ENCODE results near the gene HEATR3.

HEATR3 gene

DNA sequence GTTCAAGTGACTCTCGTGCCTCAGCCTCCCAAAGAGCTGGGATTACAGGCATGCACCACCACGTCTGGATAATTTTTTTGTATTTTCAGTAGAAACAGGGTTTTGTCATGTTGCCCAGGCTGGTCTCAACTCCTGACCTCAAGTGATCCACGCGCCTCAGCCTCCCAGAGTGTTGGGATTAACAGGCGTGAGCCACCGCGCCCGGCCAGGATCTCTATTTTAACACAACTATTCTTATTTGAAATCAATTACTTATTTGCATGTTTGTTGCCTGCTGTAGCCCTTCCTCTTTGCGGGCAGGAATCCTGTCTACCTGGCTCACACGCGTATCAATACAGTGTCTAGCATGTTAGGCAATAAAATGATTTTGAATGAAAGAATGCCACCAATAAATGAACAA, 41.6 kb upstream of the HEATR3 start:
- no peak overlapping the region for H3K4ac ChIP-seq (ENCODE audit: low read depth in 1 of 2, low read length in 2 of 2)
- no peak for DNase-seq
- no peak overlapping the region for H3K23ac ChIP-seq (ENCODE audit: low read length in 2 of 2)
- peaks cover 0 to 7% of the 10 kb centered on the region in 2 experiments for H3K36me3 ChIP-seq (ENCODE audit: control insufficient read depth in 1 of 2, insufficient read depth in 2 of 2, low read depth in 1 of 2, low read length in 2 of 2)
- no peak overlapping the region for H3K14ac ChIP-seq (ENCODE audit: low read length in 2 of 2)
- H3K4me1 ChIP-seq (ENCODE audit: control insufficient read depth, insufficient read depth, low read depth, low read length) = peaks cover 8% of the 10 kb centered on the region
- no peak overlapping the region for H2BK15ac ChIP-seq (ENCODE audit: low read depth, poor library complexity, severe bottlenecking)
- no peak overlapping the region for H2AK5ac ChIP-seq (ENCODE audit: low read length, severe bottlenecking)
- no peak overlapping the region for H4K91ac ChIP-seq (ENCODE audit: low read length)
- 96% methylated on average over 11 of the region's 11 CpGs for WGBS
- H3K18ac ChIP-seq (ENCODE audit: low read depth in 1 of 2, low read length in 2 of 2) = no peak overlapping the region
- H3K4me2 ChIP-seq (ENCODE audit: low read length, poor library complexity, severe bottlenecking) = no peak overlapping the region
- H2BK120ac ChIP-seq (ENCODE audit: low read depth, low read length) = no peak overlapping the region
- no peak overlapping the region for H2AFZ ChIP-seq (ENCODE audit: low read depth, low read length)
- H3K4me3 ChIP-seq (ENCODE audit: insufficient read depth in 1 of 2, low read depth in 1 of 2, low read length in 2 of 2) = peak overlapping the region in 1 of 2 experiments; percentile 63
- peak overlapping the region; percentile 77 for H3K9ac ChIP-seq (ENCODE audit: low read length)
- peaks cover 9 to 17% of the 10 kb centered on the region in 2 experiments for H3K27me3 ChIP-seq (ENCODE audit: control insufficient read depth in 1 of 2, insufficient read depth in 1 of 2, low read length in 2 of 2)
- H4K8ac ChIP-seq (ENCODE audit: low read length) = no peak overlapping the region
- H3K27ac ChIP-seq (ENCODE audit: low read length, poor library complexity, severe bottlenecking) = no peak overlapping the region
- peaks cover 2% of the 10 kb centered on the region for H3K79me1 ChIP-seq (replicated peaks; ENCODE audit: low read length, poor library complexity, severe bottlenecking)
- no peak overlapping the region for H2BK12ac ChIP-seq (ENCODE audit: low read length in 2 of 2)
- no peaks in the 10 kb centered on the region for H3K9me3 ChIP-seq (ENCODE audit: control insufficient read depth, low read length)
- no peak overlapping the region for H2BK5ac ChIP-seq (ENCODE audit: low read depth, low read length, poor library complexity, severe bottlenecking)

DNA sequence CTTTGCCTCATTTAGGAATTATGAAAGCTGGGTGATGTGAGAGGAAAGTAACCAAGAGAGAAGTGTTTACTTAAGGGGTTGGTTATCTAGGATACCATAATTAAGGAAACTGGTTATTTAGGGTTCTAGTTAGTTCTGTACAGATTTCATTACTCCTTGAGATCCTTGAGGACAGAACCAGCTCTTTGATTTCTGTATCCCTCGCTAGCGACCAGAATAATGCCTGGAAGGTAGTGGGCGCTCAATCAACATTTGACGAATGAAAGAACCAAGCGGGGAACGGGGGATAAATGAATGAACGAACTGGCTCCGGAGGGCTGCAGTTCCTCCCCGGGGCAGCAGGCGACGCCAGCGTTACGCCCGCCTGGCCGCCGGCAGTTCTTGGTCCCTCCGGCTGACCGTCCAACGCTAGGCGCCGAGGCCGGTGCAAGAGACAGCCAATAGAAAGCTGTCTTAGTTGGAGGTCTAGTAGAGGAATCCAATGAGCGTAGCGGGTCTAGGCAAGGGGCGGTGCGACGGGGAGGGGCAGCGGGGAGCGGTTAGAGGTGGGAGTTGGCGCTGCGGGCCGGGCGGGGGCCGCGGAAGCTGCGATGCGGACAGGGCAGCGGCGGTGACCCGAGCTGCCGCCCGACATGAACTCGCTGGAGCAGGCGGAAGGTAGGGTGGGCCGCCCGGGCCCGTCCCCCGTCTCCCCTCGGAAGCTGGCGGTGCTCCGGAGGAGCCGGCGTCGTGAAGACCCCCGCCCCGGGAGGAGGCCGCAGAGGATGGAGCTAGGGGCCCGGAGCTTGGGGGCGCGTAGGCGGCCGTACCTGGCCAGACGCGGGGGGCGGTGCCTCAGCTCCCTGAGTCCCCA, 40.9 kb upstream of the HEATR3 start, which contains the start of gene CNEP1R1:
TSS of gene CNEP1R1 (plus strand) at position 542 of the 853 bp plus-strand sequence. CDS start at position 633, 91 bp downstream.
- Histone ChIP-seq H2BK15ac (ENCODE audit: low read depth, poor library complexity, severe bottlenecking) (peak within 1 kb of the TSS; percentile 94), H3K23ac (ENCODE audit: low read length in 2 of 2) (no peak within 1 kb of the TSS), H4K91ac (ENCODE audit: low read length) (peak within 1 kb of the TSS; percentile 57), H4K8ac (ENCODE audit: low read length) (peak within 1 kb of the TSS; percentile 72), H2BK5ac (ENCODE audit: low read depth, low read length, poor library complexity, severe bottlenecking) (peak within 1 kb of the TSS; percentile 73), H3K9me3 (ENCODE audit: control insufficient read depth, low read length) (no peaks in the 10 kb centered on the region), H3K27me3 (ENCODE audit: control insufficient read depth in 1 of 2, insufficient read depth in 1 of 2, low read length in 2 of 2) (peaks cover 9 to 17% of the 10 kb centered on the region in 2 experiments), H2BK12ac (ENCODE audit: low read length in 2 of 2) (no peak within 1 kb of the TSS), H2BK120ac (ENCODE audit: low read depth, low read length) (no peak within 1 kb of the TSS), H2AK5ac (ENCODE audit: low read length, severe bottlenecking) (no peak within 1 kb of the TSS), H3K18ac (ENCODE audit: low read depth in 1 of 2, low read length in 2 of 2) (peak within 1 kb of the TSS; percentile 77 to 94), H3K36me3 (ENCODE audit: control insufficient read depth in 1 of 2, insufficient read depth in 2 of 2, low read depth in 1 of 2, low read length in 2 of 2) (peaks cover 0 to 14% of the 10 kb centered on the region in 2 experiments), H3K79me1 (replicated peaks; ENCODE audit: low read length, poor library complexity, severe bottlenecking) (peaks cover 2% of the 10 kb centered on the region), H2AFZ (ENCODE audit: low read depth, low read length) (peak within 1 kb of the TSS; percentile 87), H3K14ac (ENCODE audit: low read length in 2 of 2) (no peak within 1 kb of the TSS), H3K4me2 (ENCODE audit: low read length, poor library complexity, severe bottlenecking) (peak within 1 kb of the TSS; percentile 95), H3K4ac (ENCODE audit: low read depth in 1 of 2, low read length in 2 of 2) (peak within 1 kb of the TSS in 1 of 2 experiments; percentile 74), H3K27ac (ENCODE audit: low read length, poor library complexity, severe bottlenecking) (peak within 1 kb of the TSS; percentile 49), H3K4me3 (ENCODE audit: insufficient read depth in 1 of 2, low read depth in 1 of 2, low read length in 2 of 2) (peak within 1 kb of the TSS; percentile 93 to 99), H3K9ac (ENCODE audit: low read length) (peak within 1 kb of the TSS; percentile 96), H3K4me1 (ENCODE audit: control insufficient read depth, insufficient read depth, low read depth, low read length) (peaks cover 8% of the 10 kb centered on the region)
- WGBS = 1% methylated on average over 59 of the region's 65 CpGs
- DNase-seq = peak; percentile 97

DNA sequence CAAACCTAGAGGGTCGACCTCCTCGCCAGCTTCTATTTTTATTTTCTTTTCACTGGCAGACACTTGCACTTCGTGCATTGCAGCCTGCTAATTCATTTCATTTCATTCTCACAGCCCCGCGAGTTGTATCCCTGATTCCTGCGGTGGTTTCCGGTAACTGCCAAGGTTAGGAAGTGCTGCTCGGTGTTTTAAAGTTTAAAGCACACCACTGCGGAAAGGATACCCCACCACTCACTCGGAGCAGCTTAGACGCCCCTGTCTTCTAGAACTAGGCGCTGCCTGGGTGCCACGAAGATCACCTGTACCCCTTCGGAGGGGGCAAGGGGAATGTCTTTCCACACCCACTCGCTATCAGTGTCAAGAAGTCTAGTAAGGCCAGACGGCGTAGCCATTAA, 40.2 kb upstream of the HEATR3 start:
- Histone ChIP-seq H3K4ac (ENCODE audit: low read depth in 1 of 2, low read length in 2 of 2) (peak overlapping the region in 1 of 2 experiments; percentile 74), H2BK12ac (ENCODE audit: low read length in 2 of 2) (no peak overlapping the region), H2BK5ac (ENCODE audit: low read depth, low read length, poor library complexity, severe bottlenecking) (peak overlapping the region; percentile 14), H3K23ac (ENCODE audit: low read length in 2 of 2) (no peak overlapping the region), H3K27me3 (ENCODE audit: control insufficient read depth in 1 of 2, insufficient read depth in 1 of 2, low read length in 2 of 2) (peaks cover 6 to 15% of the 10 kb centered on the region in 2 experiments), H3K36me3 (ENCODE audit: control insufficient read depth in 1 of 2, insufficient read depth in 2 of 2, low read depth in 1 of 2, low read length in 2 of 2) (peaks cover 3 to 20% of the 10 kb centered on the region in 2 experiments), H3K4me2 (ENCODE audit: low read length, poor library complexity, severe bottlenecking) (peak overlapping the region; percentile 95), H3K79me1 (replicated peaks; ENCODE audit: low read length, poor library complexity, severe bottlenecking) (peaks cover 5% of the 10 kb centered on the region), H3K9ac (ENCODE audit: low read length) (peak overlapping the region; percentile 96), H2AFZ (ENCODE audit: low read depth, low read length) (peak overlapping the region; percentile 87), H2BK15ac (ENCODE audit: low read depth, poor library complexity, severe bottlenecking) (peak overlapping the region; percentile 94), H3K4me1 (ENCODE audit: control insufficient read depth, insufficient read depth, low read depth, low read length) (peaks cover 8% of the 10 kb centered on the region), H3K27ac (ENCODE audit: low read length, poor library complexity, severe bottlenecking) (peak overlapping the region; percentile 49), H2BK120ac (ENCODE audit: low read depth, low read length) (no peak overlapping the region), H2AK5ac (ENCODE audit: low read length, severe bottlenecking) (no peak overlapping the region), H3K9me3 (ENCODE audit: control insufficient read depth, low read length) (no peaks in the 10 kb centered on the region), H4K91ac (ENCODE audit: low read length) (no peak overlapping the region), H3K4me3 (ENCODE audit: insufficient read depth in 1 of 2, low read depth in 1 of 2, low read length in 2 of 2) (peak overlapping the region; percentile 93 to 99), H4K8ac (ENCODE audit: low read length) (peak overlapping the region; percentile 72), H3K18ac (ENCODE audit: low read depth in 1 of 2, low read length in 2 of 2) (peak overlapping the region; percentile 77 to 94), H3K14ac (ENCODE audit: low read length in 2 of 2) (no peak overlapping the region)
- peak; percentile 35 for DNase-seq
- WGBS = 1% methylated on average over 16 of the region's 17 CpGs

DNA sequence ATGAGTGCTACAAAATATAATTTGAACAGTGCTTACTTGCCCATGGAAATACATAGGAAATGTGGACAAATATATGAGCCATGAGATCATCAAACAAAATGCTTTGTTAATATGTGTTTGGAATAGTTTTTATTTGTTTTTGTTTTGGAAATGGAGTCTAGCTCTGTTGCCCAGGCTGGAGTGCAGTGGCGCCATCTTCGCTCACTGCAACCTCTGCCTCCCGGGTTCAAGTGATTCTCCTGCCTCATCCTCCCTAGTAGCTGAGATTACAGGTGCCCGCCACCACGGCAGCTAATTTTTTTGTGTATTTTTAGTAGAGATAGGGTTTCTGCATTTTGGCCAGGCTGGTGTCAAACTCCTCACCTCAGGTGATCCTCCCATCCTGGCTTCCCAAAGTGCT, 37.9 kb upstream of the HEATR3 start:
- no peak overlapping the region for H3K4me3 ChIP-seq (ENCODE audit: insufficient read depth in 1 of 2, low read depth in 1 of 2, low read length in 2 of 2)
- peaks cover 14% of the 10 kb centered on the region for H3K79me1 ChIP-seq (replicated peaks; ENCODE audit: low read length, poor library complexity, severe bottlenecking)
- no peak overlapping the region for H3K27ac ChIP-seq (ENCODE audit: low read length, poor library complexity, severe bottlenecking)
- no peak overlapping the region for H4K91ac ChIP-seq (ENCODE audit: low read length)
- peak overlapping the region; percentile 0 for H3K9ac ChIP-seq (ENCODE audit: low read length)
- H4K8ac ChIP-seq (ENCODE audit: low read length) = no peak overlapping the region
- no peak overlapping the region for H3K23ac ChIP-seq (ENCODE audit: low read length in 2 of 2)
- no peak overlapping the region for H2BK12ac ChIP-seq (ENCODE audit: low read length in 2 of 2)
- H3K4ac ChIP-seq (ENCODE audit: low read depth in 1 of 2, low read length in 2 of 2) = no peak overlapping the region
- H3K9me3 ChIP-seq (ENCODE audit: control insufficient read depth, low read length) = no peaks in the 10 kb centered on the region
- H2AFZ ChIP-seq (ENCODE audit: low read depth, low read length) = no peak overlapping the region
- no peak overlapping the region for H2BK120ac ChIP-seq (ENCODE audit: low read depth, low read length)
- H3K14ac ChIP-seq (ENCODE audit: low read length in 2 of 2) = no peak overlapping the region
- H3K4me2 ChIP-seq (ENCODE audit: low read length, poor library complexity, severe bottlenecking) = no peak overlapping the region
- peaks cover 7 to 42% of the 10 kb centered on the region in 2 experiments for H3K36me3 ChIP-seq (ENCODE audit: control insufficient read depth in 1 of 2, insufficient read depth in 2 of 2, low read depth in 1 of 2, low read length in 2 of 2)
- H3K27me3 ChIP-seq (ENCODE audit: control insufficient read depth in 1 of 2, insufficient read depth in 1 of 2, low read length in 2 of 2) = peaks cover 0 to 1% of the 10 kb centered on the region in 2 experiments
- no peak for DNase-seq
- peaks cover 8% of the 10 kb centered on the region for H3K4me1 ChIP-seq (ENCODE audit: control insufficient read depth, insufficient read depth, low read depth, low read length)
- H3K18ac ChIP-seq (ENCODE audit: low read depth in 1 of 2, low read length in 2 of 2) = no peak overlapping the region
- 100% methylated on average over 3 of the region's 5 CpGs for WGBS
- no peak overlapping the region for H2AK5ac ChIP-seq (ENCODE audit: low read length, severe bottlenecking)
- H2BK5ac ChIP-seq (ENCODE audit: low read depth, low read length, poor library complexity, severe bottlenecking) = no peak overlapping the region
- H2BK15ac ChIP-seq (ENCODE audit: low read depth, poor library complexity, severe bottlenecking) = no peak overlapping the region
